Renal cortex interstitium (tissue), 11 donors: ENCODE results near the gene JAML. TPM values are rescaled to one million over a fixed set of nuclear protein-coding genes. Genes with fewer than 3 reads are reported as not detected.

Experiments
- DNase-seq, 11 donors: peaks; one replicate each; pipeline ENCODE4 v3.0.0-alpha.2; 2013; ENCODE audit warnings: low read depth in 9 of 11, low spot score in 4 of 11; ENCODE audit errors: extremely low read depth in 1 of 11
- polyA plus RNA-seq, 3 donors: library from polyadenylated mRNA; unstranded; fragments of 120-200 nt; gene quantifications; one replicate each; pipeline ENCODE4 v1.2.1, GENCODE V29; 2013; ENCODE audit not compliant: insufficient read length in 3 of 3

Gene JAML
- polyA plus RNA-seq, 3 donors, result 2.9 to 4.1 (median 2.9) TPM

DNA sequence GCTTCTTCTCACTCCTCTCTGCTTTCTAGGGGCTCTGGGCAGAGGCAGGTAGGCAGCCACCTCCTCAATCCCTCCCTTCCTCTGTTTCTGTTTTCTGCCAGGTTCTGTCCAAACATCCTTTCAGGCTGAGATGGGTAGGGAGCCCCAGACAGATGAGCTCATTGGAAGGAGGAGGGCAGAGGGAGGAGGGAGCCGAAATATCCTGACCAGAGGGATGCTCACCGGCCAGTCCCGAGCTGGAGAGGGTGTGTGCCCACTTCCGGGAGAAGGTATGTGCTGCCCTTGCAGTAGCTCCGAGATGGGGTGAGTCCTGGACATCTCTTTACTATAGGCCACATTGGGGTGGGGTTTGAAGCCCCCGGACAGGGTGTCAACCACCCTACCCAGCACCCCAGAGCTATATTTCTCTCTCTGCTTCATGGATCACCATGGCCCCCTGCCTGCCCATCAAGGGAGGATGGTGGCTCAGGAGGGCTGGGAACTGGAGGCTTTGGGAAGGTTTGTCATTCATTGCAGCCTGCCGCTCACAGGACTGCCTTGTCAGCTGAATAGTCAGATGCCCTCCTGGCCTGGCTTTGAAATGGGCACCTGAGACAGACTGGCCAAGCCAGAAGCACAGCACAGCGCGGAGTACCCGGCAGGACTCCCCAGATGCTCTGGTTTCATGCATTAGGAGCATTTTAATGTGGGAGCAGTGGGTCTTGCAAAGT lies 67.5 kb downstream of the JAML start:
- DNase-seq, result no peak

DNA sequence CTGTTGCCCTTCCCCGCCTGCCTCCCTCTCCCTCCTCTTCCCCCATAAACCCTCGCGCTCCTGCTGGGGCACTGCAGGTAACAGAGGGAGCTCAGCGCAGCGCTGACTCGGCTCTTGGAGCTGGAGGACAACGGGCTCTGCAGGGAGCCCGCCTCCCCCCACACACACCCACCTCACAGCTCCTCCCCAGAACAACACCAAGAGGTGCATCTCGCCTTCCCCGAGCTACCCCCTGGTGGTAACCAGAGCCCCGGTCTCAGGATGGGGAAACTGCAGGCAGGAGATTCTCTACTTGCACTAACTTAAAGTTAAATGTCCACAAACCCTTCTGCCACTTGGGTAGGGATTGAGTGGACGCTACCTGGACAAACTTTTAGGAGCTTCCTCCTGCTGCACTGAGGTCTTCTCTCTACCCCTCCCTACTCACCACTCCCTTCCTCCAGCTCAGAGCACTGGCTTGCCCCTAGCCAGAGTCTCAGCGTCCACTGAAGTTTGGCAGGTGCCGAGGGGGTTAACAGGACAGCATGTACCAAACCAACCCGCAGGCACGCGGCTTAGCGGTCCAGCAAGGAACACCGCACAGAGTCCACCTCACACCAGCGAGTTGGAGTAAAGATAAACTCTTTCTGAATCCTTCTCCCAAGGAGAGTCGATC lies 68.2 kb downstream of the JAML start:
- no peak for DNase-seq

DNA sequence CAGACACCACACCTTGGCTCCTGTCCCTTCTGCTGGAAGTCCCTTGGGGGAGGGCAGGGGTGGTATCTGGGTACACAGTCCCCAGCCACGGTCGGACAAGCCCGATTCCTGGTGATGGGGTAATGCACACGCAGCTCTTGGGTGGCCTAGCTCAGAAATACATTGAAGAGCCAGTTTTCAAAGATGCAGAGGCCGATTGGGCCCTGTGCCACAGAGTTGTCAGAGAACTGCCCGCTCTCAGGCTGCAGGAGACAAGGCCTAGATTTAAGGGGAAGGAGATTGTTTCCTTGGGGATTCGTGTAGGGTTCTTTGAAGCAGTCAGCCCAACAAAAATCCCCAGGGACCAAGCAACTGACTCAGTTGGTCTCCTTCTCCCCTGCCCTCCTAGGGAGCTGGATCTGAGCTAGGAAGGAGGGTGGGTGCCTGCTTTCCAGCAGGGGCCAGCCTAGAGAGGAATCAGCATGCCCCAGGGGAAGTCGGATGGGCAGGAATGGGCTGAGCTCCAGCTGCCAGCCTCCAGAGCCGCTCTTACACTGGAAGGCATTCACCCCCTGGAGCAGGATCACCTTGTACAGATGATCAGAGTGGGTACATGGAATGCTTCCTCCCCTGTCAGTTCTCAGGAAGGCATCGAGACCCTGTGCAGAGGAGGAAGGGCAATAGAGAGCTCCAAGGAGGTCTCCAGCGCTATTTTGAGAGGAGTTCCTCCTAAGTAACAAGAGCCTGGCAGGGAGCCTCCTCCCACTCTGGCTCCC lies 68.9 kb downstream of the JAML start:
- no peak for DNase-seq

GRCh38 chr11:118154641-118155040 lies 70.2 kb downstream of the JAML start:
- DNase-seq, result no peak

DNA sequence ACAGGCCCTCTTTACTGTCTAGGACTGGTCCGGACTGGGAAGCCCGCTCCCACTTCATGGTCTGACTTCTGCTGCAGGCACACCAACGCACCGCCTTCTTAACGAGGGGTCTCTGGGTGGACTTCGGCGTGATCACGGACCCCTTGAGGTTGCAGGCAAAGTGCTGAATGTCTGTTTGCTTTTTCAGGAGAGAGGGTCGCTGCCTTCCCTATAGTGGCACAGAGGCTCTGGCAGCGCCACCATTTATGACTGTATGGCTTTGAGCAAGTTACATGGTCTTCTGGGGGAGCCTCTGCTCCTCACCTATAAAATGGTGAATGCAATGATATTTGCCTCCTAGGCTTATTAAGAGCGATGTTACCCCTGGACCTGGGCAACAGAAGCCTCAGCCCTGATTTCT lies 70.8 kb downstream of the JAML start:
- no peak for DNase-seq

GRCh38 chr11:118153516-118153915 lies 71.3 kb downstream of the JAML start:
- no peak for DNase-seq

GRCh38 chr11:118152552-118153471 lies 72.0 kb downstream of the JAML start, which contains the start of gene SCN4B:
SCN4B (minus strand) TSS chr11:118152823; CDS start chr11:118152673, 150 bp downstream.
- DNase-seq, result peak in 8 of 11 donors; percentile 56 to 78 (median 66)

DNA sequence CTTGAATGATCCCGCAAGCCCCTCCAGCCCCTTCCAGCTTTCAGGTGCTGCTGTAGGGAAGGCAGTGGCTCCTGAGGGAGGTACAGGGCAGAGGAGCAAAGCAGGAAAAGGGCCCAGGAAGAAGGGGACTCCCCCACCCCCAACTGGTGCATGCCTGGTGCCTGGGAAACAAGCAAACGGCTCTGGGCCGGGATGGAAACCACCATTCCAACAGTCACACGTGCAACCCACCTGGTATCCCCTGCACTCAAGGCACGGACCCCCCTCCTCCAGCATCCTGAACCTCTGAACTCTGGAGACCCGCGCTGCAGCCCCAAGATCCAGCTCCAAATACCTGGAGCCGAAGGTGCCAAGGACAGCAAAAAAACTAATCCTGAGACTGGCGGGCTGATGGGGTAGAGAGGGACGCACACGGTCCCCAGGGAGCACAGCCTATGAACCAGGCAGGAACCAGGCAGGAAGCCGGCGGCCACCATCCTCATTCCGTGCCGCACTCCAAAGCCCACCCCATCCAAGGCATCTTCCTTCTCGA lies 72.7 kb downstream of the JAML start:
- no peak for DNase-seq

DNA sequence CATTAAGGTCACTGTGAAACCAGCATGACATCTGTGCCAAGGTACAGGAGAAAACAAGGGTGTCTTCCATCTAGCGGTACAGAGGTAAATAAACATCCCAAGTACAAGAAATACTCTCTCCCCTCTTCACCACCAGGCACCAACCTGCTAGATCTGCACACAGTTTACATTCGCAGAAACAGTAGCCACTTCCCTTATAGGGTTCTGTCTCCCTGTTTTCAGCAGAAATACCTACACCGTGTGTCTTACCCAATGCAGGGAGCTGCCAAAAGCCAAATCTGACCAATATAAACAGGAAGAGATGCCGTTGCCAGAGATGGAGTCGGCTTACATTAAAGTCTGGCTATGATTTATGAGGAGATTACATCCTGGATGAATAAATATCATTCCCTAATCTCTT lies 73.4 kb downstream of the JAML start:
- DNase-seq, result no peak

DNA sequence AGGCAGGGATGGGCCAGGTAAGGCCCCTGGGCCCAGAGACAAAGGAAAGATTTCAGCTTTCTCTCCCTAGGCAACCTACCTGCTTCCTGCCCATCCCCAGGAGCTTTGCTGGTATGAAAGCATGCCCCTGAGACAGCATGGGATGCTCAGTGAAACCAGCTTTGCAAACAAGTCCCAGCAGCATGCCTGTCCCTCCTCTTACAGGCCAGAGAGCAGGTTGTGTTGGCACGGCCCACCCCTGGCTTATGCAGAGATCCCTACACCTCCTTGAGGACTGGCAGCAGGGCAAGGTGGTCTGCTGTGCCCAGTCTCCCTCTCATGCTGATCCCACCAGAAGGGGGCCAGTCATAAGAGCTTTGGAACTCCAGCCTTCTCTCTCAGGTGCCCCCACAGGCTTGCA lies 75.3 kb downstream of the JAML start:
- DNase-seq, result no peak

DNA sequence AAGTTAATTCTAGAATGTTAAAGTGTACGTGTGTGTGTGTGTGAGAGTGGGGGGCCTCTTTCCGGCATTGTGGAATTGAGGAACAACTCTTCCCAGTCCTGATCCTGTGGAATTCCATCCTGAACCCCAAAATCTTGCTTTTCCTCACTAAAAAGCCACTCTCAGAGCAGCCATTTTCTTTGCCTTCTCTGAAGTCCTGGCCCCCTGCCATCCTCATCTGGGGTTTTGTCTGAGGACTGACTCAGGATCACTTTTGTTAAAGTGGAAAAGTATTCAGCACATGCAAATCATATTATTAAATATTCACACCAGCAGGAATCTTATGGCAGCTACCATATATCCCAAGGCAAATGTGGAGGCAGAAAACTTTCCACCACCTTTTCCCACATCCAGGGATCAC lies 76.0 kb downstream of the JAML start:
- no peak for DNase-seq

DNA sequence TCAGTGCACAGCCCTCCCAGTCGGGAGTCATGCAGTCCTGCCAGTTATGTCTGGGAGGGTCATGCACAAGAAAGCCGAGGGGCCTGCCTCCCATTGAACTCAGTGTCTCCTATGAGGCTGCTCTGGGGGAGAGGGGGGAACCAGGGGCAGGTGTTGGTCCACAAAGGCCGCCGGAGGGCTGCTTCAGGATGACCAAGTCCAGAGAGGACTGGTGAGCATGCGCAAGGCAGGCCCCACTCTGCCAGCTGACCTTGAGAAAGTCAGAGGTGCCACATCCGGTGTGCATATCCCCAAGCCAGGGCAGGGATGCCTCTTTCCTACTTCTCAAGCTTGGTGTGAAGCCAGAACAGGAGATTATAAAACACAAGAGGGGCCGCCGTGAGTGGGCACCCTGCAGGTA lies 76.6 kb downstream of the JAML start:
- no peak for DNase-seq

- DNase-seq, result no peak
These were observed 77.3 kb downstream of the JAML start for GRCh38 chr11:118147502-118147901.

- no peak for DNase-seq
These were observed 78.3 kb downstream of the JAML start for GRCh38 chr11:118146554-118146953.

DNA sequence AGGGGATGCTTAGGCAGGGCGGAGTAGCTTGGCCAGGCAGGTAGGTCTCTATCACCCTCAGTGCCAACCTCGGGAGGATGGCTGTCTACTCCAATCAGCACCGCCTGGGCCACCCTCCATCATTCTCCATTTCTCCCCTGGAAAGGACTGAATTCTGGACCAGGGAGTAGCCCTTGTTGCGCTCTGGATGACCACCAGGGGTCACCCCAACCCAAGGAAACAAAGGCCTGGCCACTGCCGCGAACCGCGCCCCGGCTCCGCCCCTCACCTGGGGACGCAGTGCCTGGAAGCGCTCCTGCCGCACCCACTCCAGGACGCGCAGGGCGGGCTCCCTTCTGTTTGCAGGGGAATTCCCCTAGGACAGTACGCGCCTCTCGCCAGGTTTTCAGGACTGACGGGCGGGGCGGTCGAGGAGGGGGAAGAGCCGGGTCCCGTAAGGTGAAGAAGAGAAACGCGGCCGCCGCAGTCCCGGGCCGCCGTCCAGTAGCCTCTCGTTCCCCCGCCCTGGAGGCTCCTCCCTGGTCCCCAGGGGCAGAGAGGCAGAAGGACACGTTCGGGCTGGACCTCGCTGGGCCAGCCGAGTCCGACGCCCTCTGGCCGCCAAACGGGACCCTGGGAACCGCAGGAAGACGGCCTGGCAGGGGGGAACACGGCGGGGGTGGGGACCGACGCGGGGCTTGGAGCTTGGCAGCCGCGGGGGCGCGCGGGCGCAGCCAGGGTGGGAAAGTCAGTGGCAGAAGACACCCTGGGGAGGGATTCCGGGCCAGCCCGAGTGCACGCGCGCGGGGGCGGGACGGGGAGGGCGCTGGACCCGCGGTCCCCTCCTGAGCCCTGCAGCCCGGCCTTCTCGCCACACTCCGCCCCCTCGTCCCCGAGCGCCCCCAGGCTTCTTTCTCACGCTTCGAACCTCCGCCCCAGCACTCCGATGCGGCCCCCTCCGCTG lies 79.3 kb downstream of the JAML start:
- peak; percentile 47 to 80 (median 70) for DNase-seq

- DNase-seq, result no peak
These were observed 80.2 kb downstream of the JAML start for GRCh38 chr11:118144301-118145268.
